T-helper 17 cell (primary cell): ENCODE measurements around the gene DLEC1. TPM values are rescaled to one million over a fixed set of nuclear protein-coding genes. Genes with fewer than 3 reads are reported as not detected.

Experiments
- ATAC-seq: fragments of 150-1000 bp; cut with Tn5 transposase; 2 replicates; pipeline ENCODE4 v1.10.0; 2021; ENCODE audit warnings: mild to moderate bottlenecking, moderate library complexity
- DNase-seq, 3 donors: peaks; one replicate each; pipeline versions ENCODE4 v3.0.0 to v3.0.0-alpha.2; 2020 to 2021
- H3K9me3 ChIP-seq: one replicate; pipeline ENCODE4 v1.7.0; 2013; ENCODE audit warnings: low read length, mild to moderate bottlenecking; ENCODE audit not compliant: control insufficient read depth, poor library complexity, severe bottlenecking
- H3K27ac Mint-ChIP-seq: one replicate; pipeline ENCODE4 v1.8.0; 2022; ENCODE audit warnings: mild to moderate bottlenecking, moderate library complexity, mixed read lengths
- H3K27me3 Mint-ChIP-seq: one replicate; pipeline ENCODE4 v1.8.0; 2022; ENCODE audit warnings: mixed read lengths
- H3K36me3 Mint-ChIP-seq: one replicate; pipeline ENCODE4 v1.8.0; 2022; ENCODE audit warnings: low read depth, mixed read lengths
- H3K4me1 Mint-ChIP-seq: one replicate; pipeline ENCODE4 v1.8.0; 2022; ENCODE audit warnings: mild to moderate bottlenecking, mixed read lengths
- H3K4me3 Mint-ChIP-seq: one replicate; pipeline ENCODE4 v1.8.0; 2022; ENCODE audit warnings: mild to moderate bottlenecking, moderate library complexity, mixed read lengths
- total RNA-seq, 4 donors: library from RNA in 2 of 4; stranded (reverse) in 2 of 4; gene quantifications; one replicate each; pipeline ENCODE4 v1.2.3 and lab custom pipeline; 2022 to 2026

The DLEC1 gene
- total RNA-seq, 2 donors from 2014 or later, result 8.6 to 16.3 TPM

GRCh38 chr3:37995652-37996641 lies 43.1 kb upstream of the DLEC1 start:
- no peak for ATAC-seq
- H3K27ac Mint-ChIP-seq, result peak overlapping the region; percentile 96
- H3K4me3 Mint-ChIP-seq, result peak overlapping the region; percentile 93
- peaks cover 2% of the 10 kb centered on the region for H3K36me3 Mint-ChIP-seq
- H3K27me3 Mint-ChIP-seq, result no peaks in the 10 kb centered on the region
- DNase-seq, result no peak
- peaks cover 53% of the 10 kb centered on the region for H3K4me1 Mint-ChIP-seq
- H3K9me3 ChIP-seq, result no peaks in the 10 kb centered on the region

GRCh38 chr3:37996785-37997301 lies 42.2 kb upstream of the DLEC1 start:
- H3K36me3 Mint-ChIP-seq, result peaks cover 2% of the 10 kb centered on the region
- peaks cover 53% of the 10 kb centered on the region for H3K4me1 Mint-ChIP-seq
- no peaks in the 10 kb centered on the region for H3K27me3 Mint-ChIP-seq
- ATAC-seq, result peak; percentile 70
- H3K4me3 Mint-ChIP-seq, result peak overlapping the region; percentile 72
- H3K27ac Mint-ChIP-seq, result peak overlapping the region; percentile 96
- peak; percentile 56 to 79 (median 66) for DNase-seq
- no peaks in the 10 kb centered on the region for H3K9me3 ChIP-seq

GRCh38 chr3:37997342-37997741 lies 41.7 kb upstream of the DLEC1 start:
- Mint-ChIP-seq H3K27me3 (no peaks in the 10 kb centered on the region), H3K4me1 (peaks cover 51% of the 10 kb centered on the region), H3K36me3 (peaks cover 2% of the 10 kb centered on the region), H3K4me3 (no peak overlapping the region), H3K27ac (peak overlapping the region; percentile 96)
- DNase-seq (no peak), ATAC-seq (no peak)
- H3K9me3 ChIP-seq, result no peaks in the 10 kb centered on the region

- Mint-ChIP-seq H3K4me1 (peaks cover 50% of the 10 kb centered on the region), H3K4me3 (peak overlapping the region; percentile 77), H3K27ac (peak overlapping the region; percentile 92), H3K27me3 (no peaks in the 10 kb centered on the region), H3K36me3 (peaks cover 2% of the 10 kb centered on the region)
- ATAC-seq (no peak), DNase-seq (no peak)
- no peaks in the 10 kb centered on the region for H3K9me3 ChIP-seq
These were observed 41.1 kb upstream of the DLEC1 start for GRCh38 chr3:37997791-37998370.

GRCh38 chr3:37999836-38000235 lies 39.2 kb upstream of the DLEC1 start:
- no peak for DNase-seq
- ATAC-seq, result no peak
- H3K4me1 Mint-ChIP-seq, result peaks cover 50% of the 10 kb centered on the region
- H3K4me3 Mint-ChIP-seq, result peak overlapping the region; percentile 57
- H3K9me3 ChIP-seq, result no peaks in the 10 kb centered on the region
- H3K27me3 Mint-ChIP-seq, result no peaks in the 10 kb centered on the region
- peak overlapping the region; percentile 92 for H3K27ac Mint-ChIP-seq
- H3K36me3 Mint-ChIP-seq, result peaks cover 2% of the 10 kb centered on the region

- H3K27ac Mint-ChIP-seq, result peak overlapping the region; percentile 92
- H3K27me3 Mint-ChIP-seq, result no peaks in the 10 kb centered on the region
- H3K36me3 Mint-ChIP-seq, result peaks cover 2% of the 10 kb centered on the region
- DNase-seq, result no peak
- H3K4me1 Mint-ChIP-seq, result peaks cover 47% of the 10 kb centered on the region
- H3K4me3 Mint-ChIP-seq, result peak overlapping the region; percentile 57
- H3K9me3 ChIP-seq, result no peaks in the 10 kb centered on the region
- ATAC-seq, result no peak
These were observed 38.6 kb upstream of the DLEC1 start for GRCh38 chr3:38000242-38000916.

- H3K27ac Mint-ChIP-seq, result peak overlapping the region; percentile 92
- H3K4me1 Mint-ChIP-seq, result peaks cover 40% of the 10 kb centered on the region
- ATAC-seq (no peak), DNase-seq (no peak)
- H3K4me3 Mint-ChIP-seq, result no peak overlapping the region
- H3K36me3 Mint-ChIP-seq, result peaks cover 2% of the 10 kb centered on the region
- H3K9me3 ChIP-seq, result no peaks in the 10 kb centered on the region
- no peaks in the 10 kb centered on the region for H3K27me3 Mint-ChIP-seq
These were observed 38.0 kb upstream of the DLEC1 start for GRCh38 chr3:38000965-38001455.

- H3K36me3 Mint-ChIP-seq, result peaks cover 2% of the 10 kb centered on the region
- no peak overlapping the region for H3K4me3 Mint-ChIP-seq
- peaks cover 35% of the 10 kb centered on the region for H3K4me1 Mint-ChIP-seq
- no peak for ATAC-seq
- DNase-seq, result no peak
- H3K27ac Mint-ChIP-seq, result no peak overlapping the region
- H3K9me3 ChIP-seq, result no peaks in the 10 kb centered on the region
- H3K27me3 Mint-ChIP-seq, result no peaks in the 10 kb centered on the region
These were observed 37.4 kb upstream of the DLEC1 start for GRCh38 chr3:38001456-38002081.

GRCh38 chr3:38002291-38002876 lies 36.6 kb upstream of the DLEC1 start:
- H3K4me1 Mint-ChIP-seq, result peaks cover 29% of the 10 kb centered on the region
- H3K27ac Mint-ChIP-seq, result peak overlapping the region; percentile 67
- DNase-seq, result no peak
- H3K4me3 Mint-ChIP-seq, result no peak overlapping the region
- H3K36me3 Mint-ChIP-seq, result no peaks in the 10 kb centered on the region
- no peaks in the 10 kb centered on the region for H3K27me3 Mint-ChIP-seq
- H3K9me3 ChIP-seq, result no peaks in the 10 kb centered on the region
- ATAC-seq, result no peak

- H3K36me3 Mint-ChIP-seq, result no peaks in the 10 kb centered on the region
- H3K4me3 Mint-ChIP-seq, result no peak overlapping the region
- peaks cover 29% of the 10 kb centered on the region for H3K4me1 Mint-ChIP-seq
- peak overlapping the region; percentile 67 for H3K27ac Mint-ChIP-seq
- H3K9me3 ChIP-seq, result no peaks in the 10 kb centered on the region
- DNase-seq (no peak), ATAC-seq (no peak)
- H3K27me3 Mint-ChIP-seq, result no peaks in the 10 kb centered on the region
These were observed 36.1 kb upstream of the DLEC1 start for GRCh38 chr3:38002940-38003339.

GRCh38 chr3:38003371-38003816 lies 35.6 kb upstream of the DLEC1 start:
- Mint-ChIP-seq H3K36me3 (no peaks in the 10 kb centered on the region), H3K4me1 (peaks cover 26% of the 10 kb centered on the region), H3K27ac (peak overlapping the region; percentile 75), H3K27me3 (no peaks in the 10 kb centered on the region), H3K4me3 (no peak overlapping the region)
- peak; percentile 57 for ATAC-seq
- H3K9me3 ChIP-seq, result no peaks in the 10 kb centered on the region
- peak; percentile 27 to 60 (median 40) for DNase-seq

GRCh38 chr3:38003817-38004414 lies 35.1 kb upstream of the DLEC1 start:
- DNase-seq, result no peak
- Mint-ChIP-seq H3K27me3 (no peaks in the 10 kb centered on the region), H3K27ac (peak overlapping the region; percentile 75), H3K4me3 (no peak overlapping the region), H3K4me1 (peaks cover 25% of the 10 kb centered on the region), H3K36me3 (no peaks in the 10 kb centered on the region)
- no peaks in the 10 kb centered on the region for H3K9me3 ChIP-seq
- no peak for ATAC-seq
